ENCODE results near the gene ERCC4.
"Not testable (repeated sequence)": the region's sequence is repeated elsewhere in the genome, so short reads cannot be mapped to it uniquely, and the experiment has no call there.

ERCC4 gene

DNA sequence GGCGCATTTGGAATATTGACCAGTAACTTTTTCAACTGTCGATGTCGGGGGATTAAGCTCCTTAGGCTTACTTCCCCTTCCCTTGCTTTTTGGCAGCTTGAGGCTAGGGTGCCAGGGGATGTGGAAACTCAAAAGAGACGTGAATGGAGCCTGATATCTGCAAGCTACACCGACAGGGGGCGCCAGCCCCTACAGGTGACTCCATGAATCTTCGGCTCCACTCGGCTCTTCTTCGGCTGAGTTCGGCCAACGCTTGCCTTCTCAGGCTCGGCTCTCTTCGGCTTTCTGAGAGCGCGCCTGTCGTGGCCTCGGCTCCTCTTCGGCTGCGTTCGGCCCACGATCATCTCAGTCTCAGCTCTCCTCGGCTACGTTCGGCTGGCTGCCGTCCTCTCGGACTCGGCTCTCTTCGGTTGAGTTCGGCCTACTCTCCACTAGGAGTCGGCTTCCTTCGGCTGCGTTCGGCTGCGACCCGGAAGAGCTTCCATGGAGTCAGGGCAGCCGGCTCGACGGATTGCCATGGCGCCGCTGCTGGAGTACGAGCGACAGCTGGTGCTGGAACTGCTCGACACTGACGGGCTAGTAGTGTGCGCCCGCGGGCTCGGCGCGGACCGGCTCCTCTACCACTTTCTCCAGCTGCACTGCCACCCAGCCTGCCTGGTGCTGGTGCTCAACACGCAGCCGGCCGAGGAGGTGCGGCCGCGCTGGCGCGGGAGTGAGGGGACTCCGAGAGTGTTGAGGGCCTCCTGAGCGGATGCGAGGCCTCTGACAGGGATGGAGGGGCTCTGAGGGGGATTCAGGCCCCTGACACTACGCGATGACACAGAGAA is at the start of gene ERCC4:
ERCC4 (plus strand) TSS at position 472 of the 827 bp plus-strand sequence; CDS start at position 484, 12 bp downstream.
- in situ Hi-C loops (cut with HindIII; ENCODE audit: low sequenced_read_pairs): no loop called here

DNA sequence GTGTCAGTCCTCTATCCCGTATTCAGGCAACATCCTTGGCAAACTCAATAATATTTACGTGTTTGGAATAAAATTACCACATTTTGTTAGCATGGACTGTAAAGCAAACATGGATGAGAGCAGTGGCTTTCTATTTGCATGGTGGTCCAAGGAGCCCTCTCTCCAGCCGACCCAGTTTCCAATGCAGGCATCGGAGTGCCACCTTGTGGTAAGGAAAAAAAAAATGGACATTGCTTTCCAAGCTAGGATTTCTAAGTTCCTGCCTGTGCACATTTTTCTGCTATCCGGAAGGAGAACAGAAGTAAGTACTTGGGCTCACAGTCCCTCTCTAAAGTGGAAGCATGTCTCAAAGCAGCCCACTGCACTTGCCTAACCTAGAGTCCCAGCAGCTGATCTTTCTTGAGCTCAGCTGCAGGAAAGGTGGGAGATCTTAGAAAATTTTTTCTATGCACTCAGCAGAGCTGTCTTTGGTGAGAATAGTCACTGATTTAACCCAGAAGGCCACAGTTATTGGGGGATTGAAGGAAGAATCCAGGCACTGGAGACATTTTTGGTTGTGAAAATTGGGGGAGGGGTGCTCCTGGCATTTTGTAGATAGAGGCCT is 46.0 kb upstream of the ERCC4 start:
- in situ Hi-C loops (cut with HindIII; ENCODE audit: low sequenced_read_pairs): no loop called here

DNA sequence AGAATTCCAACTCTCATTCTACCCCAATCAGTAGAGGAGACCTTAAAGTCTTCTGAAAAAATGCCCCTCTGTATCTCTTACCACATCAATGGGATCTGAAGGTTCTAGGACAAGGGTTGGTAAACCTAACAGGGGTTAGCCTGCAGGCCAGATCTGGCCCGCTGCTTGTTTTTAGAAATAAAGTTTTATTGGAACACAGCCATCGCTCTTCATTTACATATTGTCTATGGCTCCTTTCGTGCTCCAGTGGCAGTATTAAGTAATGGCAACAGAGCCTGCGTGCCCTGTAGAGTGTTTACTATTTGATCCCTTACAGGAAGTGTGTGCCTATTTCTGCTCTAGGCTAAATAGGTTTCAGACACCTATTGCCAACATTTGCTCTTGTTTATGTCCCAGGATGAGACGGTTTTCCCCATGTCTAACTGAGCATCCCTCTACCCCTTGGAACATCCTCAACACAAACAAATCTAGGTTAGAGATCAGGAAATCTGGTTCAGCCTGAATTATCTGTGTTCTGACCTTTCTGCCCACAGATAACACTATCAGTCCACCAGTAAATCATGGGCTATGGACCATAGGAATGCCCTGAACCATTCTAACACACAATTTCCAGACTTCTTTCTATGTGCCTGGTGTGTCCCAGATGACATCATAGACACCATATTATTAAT is 44.2 kb upstream of the ERCC4 start:
- in situ Hi-C loops (cut with HindIII; ENCODE audit: low sequenced_read_pairs): no loop called here

DNA sequence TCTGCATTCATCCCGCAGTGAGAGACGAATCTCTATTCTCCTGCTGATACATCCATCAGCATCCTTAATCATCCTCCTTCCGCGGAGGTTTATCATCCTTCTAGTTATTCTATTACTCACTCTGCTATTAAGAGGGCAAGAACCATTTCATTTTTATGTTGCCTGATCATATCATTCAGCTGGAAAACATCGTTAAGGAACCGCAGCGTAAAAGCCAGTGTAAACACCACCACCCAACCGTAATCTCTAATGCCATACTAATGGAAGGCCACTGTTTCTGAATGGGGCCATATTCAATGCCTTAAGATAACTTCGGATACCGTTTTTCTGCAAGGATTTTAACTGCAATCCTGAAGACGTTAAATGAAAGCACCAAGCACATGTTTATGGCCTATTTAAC is 36.7 kb upstream of the ERCC4 start:
- in situ Hi-C loops (cut with HindIII; ENCODE audit: low sequenced_read_pairs): no loop called here

DNA sequence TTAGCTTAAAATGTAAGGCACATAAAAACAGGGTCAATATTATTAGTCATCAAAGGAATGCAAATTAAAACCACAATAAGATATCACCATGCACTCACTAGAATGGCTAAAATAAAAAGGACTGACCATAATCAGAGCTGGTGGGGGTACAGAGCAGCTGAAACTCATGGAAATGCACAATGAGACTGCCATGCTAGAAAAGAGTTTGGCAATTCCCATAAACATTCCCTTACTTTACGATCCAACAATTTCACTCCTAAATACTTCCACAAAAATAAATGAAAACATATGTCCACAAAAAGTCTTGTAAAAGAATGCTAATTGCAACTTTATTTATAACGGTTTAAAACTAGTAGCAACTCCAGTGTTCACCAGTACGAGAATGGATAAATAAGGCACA is 36.1 kb upstream of the ERCC4 start:
- in situ Hi-C loops (cut with HindIII; ENCODE audit: low sequenced_read_pairs): no loop called here

DNA sequence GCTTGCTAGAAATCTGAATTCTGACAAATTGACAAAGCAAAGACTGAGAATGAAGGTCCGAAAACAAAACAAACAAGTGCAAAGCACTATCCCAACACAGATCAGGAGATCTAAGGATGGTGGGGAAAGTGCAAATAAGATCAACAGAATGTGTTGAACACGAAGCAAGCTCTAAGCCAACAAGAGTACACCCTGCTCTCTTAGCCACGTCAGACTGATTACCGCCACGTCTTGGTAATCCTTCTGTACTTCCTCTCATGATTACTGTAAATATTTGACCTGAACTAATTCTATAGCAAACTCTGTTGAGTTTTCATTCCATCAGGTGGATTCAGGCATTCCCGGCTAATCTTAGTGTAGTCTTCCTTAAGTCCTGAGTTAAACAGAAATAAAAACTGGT is 34.3 kb upstream of the ERCC4 start:
- in situ Hi-C loops (cut with HindIII; ENCODE audit: low sequenced_read_pairs): no loop called here

DNA sequence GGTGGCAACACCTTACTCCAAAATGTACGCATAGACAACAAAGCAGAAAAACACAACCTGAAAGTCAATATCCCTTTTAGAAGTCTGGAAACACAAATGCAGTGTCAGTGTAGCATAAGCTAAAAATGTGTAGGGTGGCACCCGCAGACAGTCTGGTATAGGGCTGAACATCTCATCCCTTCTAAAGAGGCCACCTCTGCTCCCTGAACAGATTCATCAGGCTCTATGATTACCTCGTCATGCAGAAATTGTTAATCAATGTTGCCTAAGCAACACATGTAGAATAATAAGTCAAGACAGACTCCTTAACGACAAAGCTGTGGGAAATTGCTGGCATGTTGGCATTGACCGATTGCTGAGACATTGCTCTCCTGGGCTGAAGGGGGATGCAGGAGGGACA is 33.3 kb upstream of the ERCC4 start:
- in situ Hi-C loops (cut with HindIII; ENCODE audit: low sequenced_read_pairs): no loop called here

DNA sequence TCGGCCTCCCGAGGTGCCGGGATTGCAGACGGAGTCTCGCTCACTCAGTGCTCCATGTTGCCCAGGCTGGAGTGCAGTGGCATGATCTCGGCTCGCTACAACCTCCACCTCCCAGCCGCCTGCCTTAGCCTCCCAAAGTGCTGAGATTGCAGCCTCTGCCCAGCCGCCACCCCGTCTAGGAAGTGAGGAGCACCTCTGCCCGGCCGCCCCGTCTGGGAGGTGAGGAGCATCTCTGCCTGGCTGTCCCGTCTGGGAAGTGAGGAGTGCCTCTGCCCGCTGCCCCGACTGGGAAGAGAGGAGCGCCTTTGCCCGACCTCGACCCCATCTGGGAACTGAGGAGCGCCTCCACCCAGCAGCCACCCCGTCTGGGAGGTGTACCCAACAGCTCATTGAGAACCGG is 30.6 kb upstream of the ERCC4 start:
- in situ Hi-C loops (cut with HindIII; ENCODE audit: low sequenced_read_pairs): not testable (repeated sequence)

DNA sequence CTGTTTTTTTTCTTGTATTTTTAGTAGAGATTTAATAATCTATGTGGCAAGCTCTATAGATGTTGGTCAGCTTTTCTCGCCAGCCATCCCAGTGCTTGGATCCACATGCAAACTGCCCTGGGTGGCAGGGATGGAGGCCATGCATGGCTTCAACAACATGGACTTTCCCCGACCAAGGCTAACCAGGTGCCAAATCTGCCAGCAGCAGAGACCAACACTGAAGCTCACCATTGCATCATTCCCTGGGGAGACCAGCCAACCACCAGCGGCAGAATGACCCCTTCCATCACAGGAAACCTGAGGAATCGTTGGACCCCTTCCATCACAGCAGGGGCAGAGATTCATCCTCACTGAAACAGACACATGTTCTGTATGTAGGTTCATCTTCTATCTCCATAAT is 27.7 kb upstream of the ERCC4 start:
- in situ Hi-C loops (cut with HindIII; ENCODE audit: low sequenced_read_pairs): no loop called here

DNA sequence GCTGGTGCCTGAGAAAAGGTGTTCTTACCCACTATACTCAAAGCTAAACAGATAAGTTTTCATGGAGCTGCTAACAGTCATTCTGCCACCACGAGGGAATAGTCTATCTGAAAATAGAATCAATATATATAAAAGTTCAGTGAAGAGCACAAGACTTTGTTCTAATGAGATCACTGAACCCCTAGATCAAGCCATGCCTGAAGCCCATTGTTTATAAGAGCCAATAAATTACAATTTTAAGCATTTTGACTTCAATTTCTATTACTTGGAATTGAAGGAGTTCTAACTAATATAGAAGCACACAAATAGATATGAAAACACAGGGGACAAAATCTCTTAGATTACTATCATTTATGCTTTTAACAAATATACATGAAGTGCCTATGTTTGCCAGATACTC is 24.4 kb upstream of the ERCC4 start:
- in situ Hi-C loops (cut with HindIII; ENCODE audit: low sequenced_read_pairs): no loop called here

DNA sequence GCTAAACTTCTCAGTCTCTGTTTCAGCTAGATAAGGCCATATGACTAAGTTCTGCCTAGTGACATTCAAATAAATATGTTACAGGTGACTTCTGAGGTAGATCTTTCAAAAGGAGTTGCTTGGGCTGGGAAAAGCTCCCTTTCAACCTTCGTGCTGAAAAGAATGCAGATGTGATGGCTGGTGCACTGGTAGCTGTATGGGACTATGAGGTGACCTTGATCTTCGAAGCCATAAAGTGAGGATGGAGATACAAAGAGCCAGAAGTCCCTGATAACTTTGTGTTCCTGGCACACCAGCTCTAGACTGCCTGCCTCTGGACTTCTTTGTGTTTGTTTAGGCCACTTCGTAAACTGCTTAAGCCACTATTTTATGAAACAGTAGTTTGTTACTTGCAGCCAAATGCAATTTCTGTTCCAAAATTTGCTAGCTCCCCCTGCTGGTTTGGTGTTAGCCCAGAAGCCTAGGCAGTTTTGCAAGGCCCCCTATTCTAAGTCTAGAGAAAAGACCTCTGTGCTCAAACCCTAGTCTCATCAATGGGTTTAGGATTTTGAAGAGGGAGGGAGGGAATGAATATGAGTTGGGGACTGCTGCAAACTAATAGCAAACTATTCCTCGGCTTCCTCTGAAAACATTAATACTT is 23.3 kb upstream of the ERCC4 start:
- in situ Hi-C loops (cut with HindIII; ENCODE audit: low sequenced_read_pairs): no loop called here

DNA sequence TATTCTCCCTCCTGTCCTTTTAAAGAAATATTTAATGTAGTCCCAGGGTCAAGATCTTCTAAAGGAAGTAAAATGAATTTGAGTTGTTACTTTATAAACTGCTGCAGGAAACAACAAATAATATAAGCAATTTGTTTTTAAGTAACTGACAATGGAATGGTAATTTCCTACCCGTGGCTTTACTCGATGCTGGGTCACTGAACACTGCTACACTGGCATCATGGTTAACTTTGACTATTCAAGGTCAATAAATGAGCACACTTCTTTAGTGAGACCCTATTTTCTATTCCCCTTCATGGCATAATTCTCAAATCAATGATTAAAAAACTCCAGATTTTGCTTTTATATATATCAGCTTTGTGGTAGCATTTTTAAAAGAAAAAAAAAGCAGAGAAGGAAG is 22.1 kb upstream of the ERCC4 start:
- in situ Hi-C loops (cut with HindIII; ENCODE audit: low sequenced_read_pairs): no loop called here

DNA sequence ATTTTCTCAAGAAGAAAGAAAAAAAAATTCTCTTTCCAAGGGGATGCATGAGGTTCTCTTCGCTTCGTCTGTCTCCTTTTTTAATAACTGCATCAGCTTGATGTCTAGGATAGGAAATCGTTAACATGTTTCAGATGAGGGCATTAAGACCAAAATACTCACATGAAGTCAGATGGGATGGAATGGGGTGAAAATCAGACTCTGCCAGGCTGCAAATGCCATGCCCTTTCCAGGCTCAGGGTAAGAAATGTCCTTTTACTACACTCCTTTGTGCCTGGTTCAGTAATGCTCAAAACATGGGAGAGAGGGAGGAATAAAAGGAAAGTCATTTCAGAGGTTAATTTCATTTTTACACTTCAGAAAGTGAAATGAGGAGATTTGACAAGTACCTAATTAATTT is 21.7 kb upstream of the ERCC4 start:
- in situ Hi-C loops (cut with HindIII; ENCODE audit: low sequenced_read_pairs): no loop called here

DNA sequence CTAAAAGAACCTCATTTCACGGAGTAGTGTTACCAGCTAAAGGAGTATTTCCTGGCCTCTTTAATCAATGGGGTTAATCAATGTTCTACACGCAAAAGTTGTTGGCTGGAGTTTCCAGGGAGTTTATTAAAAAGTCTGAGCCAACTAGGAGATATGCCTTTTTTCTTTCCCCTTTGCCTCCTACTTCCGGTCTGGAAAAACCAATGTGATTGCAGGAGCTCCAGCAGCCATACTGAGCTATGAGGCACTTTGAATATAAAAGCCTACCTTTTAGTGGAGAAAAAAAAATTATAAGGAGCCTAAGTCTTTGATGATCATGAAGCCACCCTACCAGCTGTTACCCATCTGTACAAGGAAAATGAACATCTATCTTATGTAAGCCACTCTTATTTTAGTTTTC is 17.9 kb upstream of the ERCC4 start:
- in situ Hi-C loops (cut with HindIII; ENCODE audit: low sequenced_read_pairs): no loop called here

DNA sequence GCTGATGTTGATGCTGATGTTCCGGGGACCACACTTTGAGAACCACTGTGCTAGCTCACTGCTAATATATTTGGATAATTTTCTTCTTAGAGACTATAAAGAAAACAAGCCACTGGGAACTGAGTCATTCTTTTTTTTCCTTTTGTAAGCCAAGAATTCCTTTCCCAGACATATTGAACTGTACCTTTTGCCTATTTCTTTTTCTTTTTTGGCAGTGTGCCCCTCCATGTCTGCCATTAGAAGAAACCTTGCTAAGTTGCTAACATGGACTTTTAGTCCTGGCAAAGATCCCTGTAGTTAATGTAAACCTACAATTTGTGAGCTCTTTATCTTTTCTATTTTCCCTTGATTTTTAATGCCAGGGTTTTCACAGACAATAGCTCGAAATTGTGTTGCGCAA is 17.3 kb upstream of the ERCC4 start:
- in situ Hi-C loops (cut with HindIII; ENCODE audit: low sequenced_read_pairs): no loop called here

DNA sequence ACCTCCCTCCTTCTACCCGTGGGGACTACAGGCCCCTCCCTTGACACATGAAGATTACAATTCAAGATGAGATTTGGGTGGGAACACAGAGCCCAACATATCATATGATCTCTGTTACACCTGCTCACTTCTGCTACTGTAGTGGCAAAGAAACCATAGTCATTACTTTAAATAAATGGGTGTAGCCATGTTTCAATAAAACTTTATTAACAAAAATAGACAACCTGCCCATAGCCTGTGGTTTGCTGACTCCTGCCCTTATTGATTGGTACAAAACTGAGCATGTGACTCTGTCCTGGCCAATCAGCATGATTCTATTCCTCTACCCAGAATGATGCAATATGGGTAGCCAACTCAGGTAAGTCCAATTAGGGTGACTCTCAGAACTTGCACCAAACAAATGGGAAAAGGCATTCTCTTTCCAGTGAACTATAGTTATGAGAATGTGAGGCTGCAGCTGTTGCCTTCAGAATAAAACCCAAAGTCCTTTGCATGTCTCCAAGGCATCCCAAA is 15.7 kb upstream of the ERCC4 start:
- in situ Hi-C loops (cut with HindIII; ENCODE audit: low sequenced_read_pairs): no loop called here

DNA sequence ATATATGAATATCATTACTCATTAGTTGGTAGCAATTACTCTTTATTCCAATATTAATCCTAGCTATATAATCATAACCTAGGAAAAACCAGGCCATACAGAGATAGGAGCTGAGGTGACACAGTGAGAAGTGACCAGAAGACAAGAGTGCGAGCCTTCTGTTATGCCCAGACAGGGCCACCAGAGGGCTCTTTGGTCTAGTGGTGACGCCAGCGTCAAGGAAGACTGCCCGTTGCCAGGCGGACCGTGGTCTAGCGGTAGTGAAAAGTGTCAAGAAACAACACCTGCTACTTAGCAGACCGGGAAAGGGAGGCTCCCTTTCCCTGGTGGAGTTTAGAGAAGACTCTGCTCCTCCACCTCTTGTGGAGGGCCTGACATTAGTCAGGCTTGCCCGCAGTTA is 15.1 kb upstream of the ERCC4 start:
- in situ Hi-C loops (cut with HindIII; ENCODE audit: low sequenced_read_pairs): not testable (repeated sequence)

DNA sequence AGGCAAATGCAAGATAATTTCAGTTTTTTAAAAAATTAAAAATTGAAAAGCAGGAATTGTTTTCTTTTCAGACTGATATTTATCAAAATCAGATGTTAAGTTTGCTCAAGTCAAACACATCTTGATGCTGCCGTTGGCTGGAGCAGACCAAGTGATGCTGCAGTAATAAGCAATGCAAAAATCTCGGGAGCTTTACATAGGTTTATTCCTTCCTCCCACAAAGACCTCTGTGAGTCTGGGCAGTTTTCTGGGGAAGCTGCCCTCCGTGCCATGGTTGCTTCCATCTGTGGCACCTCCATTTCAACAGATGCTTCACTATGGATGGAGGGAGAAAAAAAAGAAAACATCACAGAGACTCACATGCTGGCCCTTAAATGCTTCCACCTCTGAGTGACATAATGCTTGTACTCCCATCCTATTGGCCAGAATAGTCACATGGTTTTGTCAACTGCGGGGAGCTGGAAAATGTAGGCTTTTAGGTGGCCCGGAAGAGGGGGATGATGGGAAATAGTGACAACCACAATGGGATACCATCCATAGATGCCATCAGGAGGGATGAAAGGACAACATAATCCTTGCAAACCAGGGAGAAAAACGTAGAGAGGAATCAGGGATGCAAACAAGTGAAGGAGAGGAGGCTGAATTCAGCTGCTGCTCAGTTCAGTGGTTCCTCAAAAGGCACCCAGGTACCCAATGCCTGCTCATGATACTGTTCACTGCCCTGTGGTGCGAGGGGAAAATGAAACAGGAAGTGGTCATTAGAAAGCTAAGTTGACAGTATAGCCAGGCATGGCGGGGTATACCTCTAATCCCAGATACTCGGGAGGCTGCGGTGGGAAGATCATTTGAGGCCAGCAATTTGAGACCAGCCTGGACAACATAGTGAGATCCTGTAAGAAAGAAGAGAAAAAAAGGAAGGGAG is 13.5 kb upstream of the ERCC4 start:
- in situ Hi-C loops (cut with HindIII; ENCODE audit: low sequenced_read_pairs): no loop called here

DNA sequence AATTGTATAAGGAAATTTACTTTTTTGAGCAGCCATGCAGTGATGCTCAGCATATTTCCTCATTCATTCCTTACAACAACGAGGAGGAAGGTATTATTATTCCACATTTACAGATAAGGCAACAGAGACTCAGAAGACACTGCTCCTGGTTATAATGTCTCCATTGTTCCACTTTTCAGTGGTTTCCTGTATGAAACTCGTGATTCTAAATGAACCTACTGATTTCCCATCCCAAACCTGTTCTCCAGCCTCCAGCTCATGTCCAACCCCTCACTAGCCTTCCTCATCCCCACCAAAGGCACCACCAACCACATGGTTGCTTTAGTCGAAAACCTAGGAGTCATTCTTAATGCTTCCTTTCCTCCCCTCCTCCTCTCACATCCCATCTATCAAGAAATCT is 12.5 kb upstream of the ERCC4 start:
- in situ Hi-C loops (cut with HindIII; ENCODE audit: low sequenced_read_pairs): no loop called here

DNA sequence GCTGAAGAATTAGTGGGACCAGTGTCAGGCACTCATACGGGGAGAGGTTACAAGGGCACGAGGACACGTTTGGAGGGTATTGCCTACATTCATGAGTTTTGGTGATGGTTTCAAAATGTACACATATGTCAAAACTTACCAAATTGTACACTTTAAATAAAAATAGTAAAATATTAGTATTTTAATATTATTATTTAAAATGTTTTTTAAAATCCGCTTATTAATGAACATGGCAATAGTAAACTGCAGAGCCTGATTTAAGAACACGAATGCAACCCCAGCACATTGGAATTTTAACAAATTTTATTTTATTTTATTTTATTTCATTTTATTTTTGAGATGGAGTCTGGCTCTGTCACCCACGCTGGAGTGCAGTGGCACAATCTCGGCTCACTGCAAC is 10.9 kb upstream of the ERCC4 start:
- in situ Hi-C loops (cut with HindIII; ENCODE audit: low sequenced_read_pairs): no loop called here

All from DLD1 (cell line).